AG09319 (cell line): ENCODE measurements around the gene MBTPS1.
"Not testable (repeated sequence)": the region's sequence is repeated elsewhere in the genome, so short reads cannot be mapped to it uniquely, and the experiment has no call there.

Experiments
- DNase-seq: peaks from one replicate; pipeline ENCODE4 v3.0.0-alpha.2; 2010; ENCODE audit warnings: low read depth; ENCODE audit errors: extremely low read depth
- TF ChIP-seq, protein P1 (sequence below): IDR thresholded peaks from 2 replicates; pipeline ENCODE4 v1.5.1; 2011; ENCODE audit warnings: low read depth, mild to moderate bottlenecking, inconsistent platforms, low read length, moderate library complexity

Gene MBTPS1

DNA sequence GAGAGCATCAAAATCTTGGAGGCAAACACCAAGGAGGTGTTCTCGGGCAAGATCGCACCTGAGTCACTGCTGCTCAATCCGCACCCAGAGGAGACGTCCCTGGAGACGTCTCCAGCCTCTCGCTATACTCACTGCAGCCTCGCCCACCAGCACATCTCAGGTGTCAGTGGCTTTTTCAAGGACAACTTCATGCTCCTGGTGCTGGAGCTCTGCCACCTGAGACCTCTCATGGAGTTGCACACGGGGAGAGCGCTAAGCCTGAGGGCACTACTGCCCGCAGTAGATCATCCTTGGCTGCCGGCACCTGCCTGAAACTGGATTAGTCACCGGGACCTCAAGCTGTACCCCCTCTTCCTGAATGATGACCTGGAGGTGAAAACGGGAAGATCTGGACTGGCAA, 2.6 kb upstream of the MBTPS1 start:
- DNase-seq, result no peak
- TF ChIP-seq, protein P1, sequence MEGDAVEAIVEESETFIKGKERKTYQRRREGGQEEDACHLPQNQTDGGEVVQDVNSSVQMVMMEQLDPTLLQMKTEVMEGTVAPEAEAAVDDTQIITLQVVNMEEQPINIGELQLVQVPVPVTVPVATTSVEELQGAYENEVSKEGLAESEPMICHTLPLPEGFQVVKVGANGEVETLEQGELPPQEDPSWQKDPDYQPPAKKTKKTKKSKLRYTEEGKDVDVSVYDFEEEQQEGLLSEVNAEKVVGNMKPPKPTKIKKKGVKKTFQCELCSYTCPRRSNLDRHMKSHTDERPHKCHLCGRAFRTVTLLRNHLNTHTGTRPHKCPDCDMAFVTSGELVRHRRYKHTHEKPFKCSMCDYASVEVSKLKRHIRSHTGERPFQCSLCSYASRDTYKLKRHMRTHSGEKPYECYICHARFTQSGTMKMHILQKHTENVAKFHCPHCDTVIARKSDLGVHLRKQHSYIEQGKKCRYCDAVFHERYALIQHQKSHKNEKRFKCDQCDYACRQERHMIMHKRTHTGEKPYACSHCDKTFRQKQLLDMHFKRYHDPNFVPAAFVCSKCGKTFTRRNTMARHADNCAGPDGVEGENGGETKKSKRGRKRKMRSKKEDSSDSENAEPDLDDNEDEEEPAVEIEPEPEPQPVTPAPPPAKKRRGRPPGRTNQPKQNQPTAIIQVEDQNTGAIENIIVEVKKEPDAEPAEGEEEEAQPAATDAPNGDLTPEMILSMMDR, result no peak

DNA sequence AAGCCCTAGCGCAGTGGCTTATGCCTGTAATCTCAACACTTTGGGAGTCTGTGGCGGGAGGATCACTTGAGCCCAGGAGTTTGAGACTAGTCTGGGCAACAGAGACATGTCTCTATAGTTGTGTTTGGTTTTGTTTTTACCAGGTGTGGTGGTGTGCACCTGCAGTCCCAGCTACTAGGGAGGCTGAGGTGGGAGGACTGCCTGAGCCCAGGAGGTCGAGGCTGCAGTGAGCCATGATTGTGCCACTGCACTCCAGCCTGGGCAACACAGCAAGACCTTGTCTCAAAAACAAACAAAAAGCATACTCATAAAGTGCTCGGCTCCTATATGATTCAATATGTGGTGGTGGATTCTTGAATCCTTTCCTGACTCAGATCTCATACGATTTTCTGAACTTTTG, 1.6 kb upstream of the MBTPS1 start:
- DNase-seq, result not testable (repeated sequence)

DNA sequence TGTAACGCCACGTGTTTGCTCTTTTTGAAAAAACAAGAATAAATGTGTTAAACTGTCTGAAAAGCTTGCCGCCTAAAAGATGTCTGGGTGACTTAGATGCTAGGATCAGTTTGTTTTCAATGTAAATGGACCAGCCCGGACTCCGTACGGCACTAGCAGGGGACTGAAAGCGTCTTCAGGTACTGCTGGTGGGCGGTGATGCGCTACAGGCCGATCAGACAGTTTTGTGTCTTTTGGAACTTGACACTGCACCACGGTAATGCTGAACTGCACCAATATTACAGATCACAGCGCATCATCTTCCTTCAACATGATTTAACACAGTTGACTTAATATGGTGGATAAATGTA, 727 bp upstream of the MBTPS1 start:
- TF ChIP-seq, protein P1, result no peak
- DNase-seq, result no peak

DNA sequence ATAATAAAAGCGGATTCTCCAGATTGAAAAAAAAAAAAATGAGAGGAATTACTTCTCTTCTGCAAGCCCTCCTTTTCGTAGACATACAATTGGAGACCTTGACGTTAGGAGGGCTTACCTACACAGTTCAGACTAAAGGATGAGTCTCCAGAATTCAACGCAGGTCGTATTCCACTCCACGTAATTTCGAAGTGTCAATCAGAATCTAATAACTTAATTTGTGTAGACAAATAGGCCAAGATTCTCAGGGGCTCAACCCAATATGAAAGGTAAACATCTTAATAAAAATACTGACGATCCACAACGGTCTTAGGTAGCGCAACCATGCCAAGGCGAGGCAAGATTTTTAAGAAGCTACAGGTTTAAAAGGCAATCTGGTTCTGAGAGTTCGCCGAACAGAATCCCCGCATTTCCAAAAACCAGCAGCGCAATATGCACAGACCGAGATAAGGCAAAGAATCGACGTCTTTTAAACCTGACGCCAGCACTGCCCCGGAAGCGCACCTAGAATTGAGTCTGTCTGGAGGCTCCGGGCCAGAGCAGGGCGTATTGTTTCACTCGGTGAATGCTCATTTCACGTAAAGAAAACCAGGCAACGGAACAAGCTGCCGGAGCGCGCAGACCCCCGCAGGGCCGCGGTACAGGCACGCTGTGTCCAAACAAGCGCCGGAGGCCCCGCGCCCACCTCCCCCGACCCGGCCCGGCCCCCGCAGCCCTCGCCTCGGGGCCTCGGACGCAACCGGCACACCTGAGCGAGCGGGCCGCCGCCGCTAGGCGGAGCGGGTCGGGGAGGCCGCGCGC, 623 bp downstream of the MBTPS1 start:
- TF ChIP-seq, protein P1, result no peak
- no peak for DNase-seq

DNA sequence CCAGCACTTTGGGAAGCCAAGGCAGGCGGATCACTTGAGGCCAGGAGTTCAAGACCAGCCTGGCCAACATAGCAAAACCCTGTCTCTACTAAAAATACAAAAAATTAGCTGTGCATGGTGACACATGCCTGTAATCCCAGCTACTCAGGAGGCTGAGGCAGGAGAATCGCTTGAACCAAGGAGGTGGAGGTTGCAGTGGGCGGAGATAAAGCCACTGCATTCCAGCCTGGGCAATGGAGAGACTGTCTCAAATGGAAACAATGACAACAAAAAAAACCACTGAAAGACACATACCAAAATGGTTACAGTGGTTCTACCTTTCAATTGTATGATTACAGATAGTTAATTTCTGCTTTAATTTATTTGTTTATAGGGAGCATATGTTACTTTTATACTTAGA, 4.8 kb downstream of the MBTPS1 start:
- not testable (repeated sequence) for DNase-seq

DNA sequence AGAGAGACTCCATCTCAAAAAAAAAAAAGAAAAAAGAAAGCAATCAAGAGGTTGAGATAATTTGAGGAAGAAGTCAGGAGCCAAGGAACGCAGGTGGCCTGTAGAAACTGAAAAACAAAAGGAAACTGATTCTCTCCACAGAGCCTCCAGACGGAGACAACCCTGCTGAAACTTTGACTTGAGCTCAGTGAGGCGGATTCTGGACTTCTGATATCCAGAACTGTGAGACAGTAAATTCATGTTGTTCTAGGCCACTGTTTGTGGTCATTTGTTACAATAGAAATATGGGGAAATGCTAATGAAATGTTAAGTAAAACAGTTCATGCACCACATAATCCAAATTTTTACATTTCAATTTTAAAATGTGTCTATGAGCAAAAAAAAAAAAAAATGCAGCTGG, 5.2 kb downstream of the MBTPS1 start:
- DNase-seq, result no peak
- TF ChIP-seq, protein P1, result no peak

DNA sequence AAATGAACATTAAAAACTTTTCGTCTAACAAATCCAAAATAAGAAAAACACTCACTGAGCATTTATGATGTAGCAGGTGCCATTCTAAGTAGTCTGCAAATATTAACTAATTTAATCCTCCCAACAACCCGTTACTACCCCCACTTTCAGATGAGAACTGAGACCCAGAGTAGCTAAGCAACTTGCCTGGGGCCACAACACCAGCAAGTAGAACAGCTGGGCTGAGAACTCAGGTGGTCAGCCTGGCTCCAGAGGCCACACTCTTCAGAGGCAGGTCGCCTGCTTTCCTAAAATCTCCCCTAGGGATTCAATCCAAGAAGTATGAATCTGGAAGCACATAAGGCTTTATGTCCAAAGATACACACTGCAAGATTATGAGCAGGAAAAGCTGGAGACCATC, 6.2 kb downstream of the MBTPS1 start:
- TF ChIP-seq, protein P1, result no peak
- DNase-seq, result no peak

DNA sequence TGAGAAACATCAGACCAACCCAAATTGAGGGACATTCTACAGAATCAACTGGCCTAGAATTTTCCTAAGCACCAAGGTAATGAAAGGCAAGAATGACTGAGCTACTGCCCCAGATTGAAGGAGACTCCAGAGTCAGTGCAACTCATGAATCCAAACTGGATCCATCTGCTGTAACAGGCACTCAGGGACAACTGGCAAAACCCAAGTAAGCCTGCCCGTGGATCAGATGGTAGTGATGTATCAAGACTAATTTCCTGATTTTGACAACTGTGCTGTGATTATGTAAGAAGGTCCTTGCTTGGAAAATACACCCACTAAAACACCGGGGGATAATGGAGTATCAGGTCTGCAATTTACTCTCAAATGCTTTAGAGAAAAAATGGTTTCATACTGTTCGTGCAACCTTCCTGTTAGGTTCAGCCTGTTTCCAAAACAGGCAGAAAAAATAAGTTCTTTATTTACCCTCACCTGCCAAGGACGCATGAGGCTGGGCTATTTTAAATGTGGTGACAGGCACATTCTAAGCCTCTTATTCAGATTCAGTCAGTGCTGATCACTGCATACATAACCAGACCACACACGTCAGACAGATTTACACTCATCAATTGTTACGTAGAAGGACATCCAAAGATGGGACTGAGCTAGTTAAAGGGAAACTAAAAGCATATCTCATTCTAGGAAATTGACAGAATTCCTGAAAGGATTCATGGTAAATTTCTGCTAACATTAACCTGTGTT, 7.0 kb downstream of the MBTPS1 start:
- no peak for DNase-seq
- TF ChIP-seq, protein P1, result no peak
